Upper lobe of left lung (tissue), 6 donors: ENCODE data around the gene PRDM16. TPM values are rescaled to one million over a fixed set of nuclear protein-coding genes. Genes with fewer than 3 reads are reported as not detected.

Experiments
- ATAC-seq, 2 donors: fragments of 200-7000 bp; cut with Tn5 transposase; one replicate each; pipeline ENCODE4 v1.9.1; 2022; ENCODE audit warnings: mild to moderate bottlenecking in 2 of 2, moderate library complexity in 2 of 2; ENCODE audit not compliant: low FRiP score in 2 of 2
- DNase-seq, 2 donors: peaks; one replicate each; pipeline ENCODE4 v3.0.0-alpha.2; 2019 to 2020
- H3K27ac ChIP-seq, 4 donors: fragments of 200-600 bp; sonication (generic); one replicate each; pipeline ENCODE4 v1.5.1; 2016 to 2019
- H3K27me3 ChIP-seq, 4 donors: fragments of 200-600 bp; sonication (generic); one replicate each; pipeline ENCODE4 v1.5.1; 2017 to 2019
- H3K36me3 ChIP-seq, 4 donors: fragments of 200-600 bp; sonication (generic); one replicate each; pipeline ENCODE4 v1.5.1; 2016 to 2019
- H3K4me1 ChIP-seq, 4 donors: fragments of 200-600 bp; sonication (generic); one replicate each; pipeline ENCODE4 v1.5.1; 2018 to 2019
- H3K4me3 ChIP-seq, 4 donors: fragments of 200-600 bp; sonication (generic); one replicate each; pipeline ENCODE4 v1.5.1; 2017 to 2019; ENCODE audit warnings: mild to moderate bottlenecking in 2 of 4, moderate library complexity in 1 of 4
- H3K9me3 ChIP-seq, 4 donors: fragments of 200-600 bp; sonication (generic); one replicate each; pipeline ENCODE4 v1.5.1; 2018 to 2019
- EP300 ChIP-seq, 4 donors: sonication (generic); formaldehyde crosslinking; IDR thresholded peaks; one replicate each; pipeline ENCODE4 v1.5.1; 2017; ENCODE audit warnings: antibody characterized with exemption in 4 of 4, control low read depth in 2 of 4
- POLR2A ChIP-seq, 4 donors: fragments of 450-650 bp; IDR thresholded peaks; one replicate each; pipeline ENCODE4 v1.5.1; 2016 to 2017; ENCODE audit warnings: antibody characterized with exemption in 4 of 4, mild to moderate bottlenecking in 2 of 4
- POLR2AphosphoS5 ChIP-seq, 2 donors: sonication (generic); formaldehyde crosslinking; IDR thresholded peaks; one replicate each; pipeline ENCODE4 v1.5.1; 2017; ENCODE audit warnings: antibody characterized with exemption in 2 of 2
- WGBS, 2 donors: methylation state at CpG; one replicate each; pipeline ENCODE4 v1.1.5; 2017 to 2018; 5-methylcytosine and 5-hydroxymethylcytosine counted together
- total RNA-seq, 6 donors: library from RNA; depleted of rRNA in 4 of 6; stranded (reverse); fragments of >200 nt in 4 of 6; gene quantifications; one replicate each; pipeline versions ENCODE4 v1.1.0 to v1.2.1, GENCODE V29; 2016 to 2021
- TF ChIP-seq, protein P1 (sequence below), 6 experiments: fragments of 450-650 bp in 4 of 6; fragments of 200-600 bp in 2 of 6; sonication (generic) in 2 of 6; IDR thresholded peaks; one replicate each; pipeline ENCODE4 v1.5.1; 2016 to 2019; ENCODE audit warnings: antibody characterized with exemption in 6 of 6
- donor health status: DM: no; HTN: no; CAD: no; lungs with moderate emphysema.
- donor health status: DM: no; HTN: yes; CAD: no; lungs with severe emphysema.

PRDM16 gene
- total RNA-seq, 6 donors from 2014 or later = 12.3 to 54.5 (median 21.2) TPM

DNA sequence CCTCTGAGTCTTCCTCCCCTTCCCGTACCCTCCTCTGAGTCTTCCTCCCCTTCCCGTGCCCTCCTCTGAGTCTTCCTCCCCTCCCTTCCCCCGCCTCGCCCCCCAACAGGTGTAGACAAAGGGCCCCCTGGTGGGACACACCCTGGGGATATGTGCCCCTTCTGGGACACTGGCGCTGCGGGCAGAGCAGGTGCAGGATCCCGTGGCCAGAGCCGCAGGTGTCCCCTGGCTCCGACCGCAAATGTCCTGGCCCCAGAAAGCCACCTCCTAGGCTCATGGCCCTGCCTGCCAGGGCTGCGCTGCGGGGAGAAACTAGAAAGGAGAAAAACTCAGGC, 334.0 kb downstream of the PRDM16 start:
- no peaks in the 10 kb centered on the region for H3K27me3 ChIP-seq
- H3K4me3 ChIP-seq = no peak overlapping the region
- no peak for TF ChIP-seq POLR2A (IDR thresholded peaks at IDR 0.05)
- no peak for TF ChIP-seq EP300 (IDR thresholded peaks at IDR 0.05)
- TF ChIP-seq, protein P1, sequence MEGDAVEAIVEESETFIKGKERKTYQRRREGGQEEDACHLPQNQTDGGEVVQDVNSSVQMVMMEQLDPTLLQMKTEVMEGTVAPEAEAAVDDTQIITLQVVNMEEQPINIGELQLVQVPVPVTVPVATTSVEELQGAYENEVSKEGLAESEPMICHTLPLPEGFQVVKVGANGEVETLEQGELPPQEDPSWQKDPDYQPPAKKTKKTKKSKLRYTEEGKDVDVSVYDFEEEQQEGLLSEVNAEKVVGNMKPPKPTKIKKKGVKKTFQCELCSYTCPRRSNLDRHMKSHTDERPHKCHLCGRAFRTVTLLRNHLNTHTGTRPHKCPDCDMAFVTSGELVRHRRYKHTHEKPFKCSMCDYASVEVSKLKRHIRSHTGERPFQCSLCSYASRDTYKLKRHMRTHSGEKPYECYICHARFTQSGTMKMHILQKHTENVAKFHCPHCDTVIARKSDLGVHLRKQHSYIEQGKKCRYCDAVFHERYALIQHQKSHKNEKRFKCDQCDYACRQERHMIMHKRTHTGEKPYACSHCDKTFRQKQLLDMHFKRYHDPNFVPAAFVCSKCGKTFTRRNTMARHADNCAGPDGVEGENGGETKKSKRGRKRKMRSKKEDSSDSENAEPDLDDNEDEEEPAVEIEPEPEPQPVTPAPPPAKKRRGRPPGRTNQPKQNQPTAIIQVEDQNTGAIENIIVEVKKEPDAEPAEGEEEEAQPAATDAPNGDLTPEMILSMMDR (IDR thresholded peaks at IDR 0.05) = no peak
- TF ChIP-seq POLR2AphosphoS5 (IDR thresholded peaks at IDR 0.05) = no peak
- peaks cover 0 to 3% (median 0%) of the 10 kb centered on the region in 4 donors for H3K36me3 ChIP-seq
- H3K27ac ChIP-seq = no peak overlapping the region
- 81 to 82% methylated on average over 7 to 11 of the region's 12 CpGs for WGBS, 2 donors
- H3K4me1 ChIP-seq = peaks cover 0 to 10% (median 5%) of the 10 kb centered on the region in 4 donors
- peak in 1 of 2 donors; percentile 62 for DNase-seq
- H3K9me3 ChIP-seq = no peaks in the 10 kb centered on the region
- no peak for ATAC-seq

DNA sequence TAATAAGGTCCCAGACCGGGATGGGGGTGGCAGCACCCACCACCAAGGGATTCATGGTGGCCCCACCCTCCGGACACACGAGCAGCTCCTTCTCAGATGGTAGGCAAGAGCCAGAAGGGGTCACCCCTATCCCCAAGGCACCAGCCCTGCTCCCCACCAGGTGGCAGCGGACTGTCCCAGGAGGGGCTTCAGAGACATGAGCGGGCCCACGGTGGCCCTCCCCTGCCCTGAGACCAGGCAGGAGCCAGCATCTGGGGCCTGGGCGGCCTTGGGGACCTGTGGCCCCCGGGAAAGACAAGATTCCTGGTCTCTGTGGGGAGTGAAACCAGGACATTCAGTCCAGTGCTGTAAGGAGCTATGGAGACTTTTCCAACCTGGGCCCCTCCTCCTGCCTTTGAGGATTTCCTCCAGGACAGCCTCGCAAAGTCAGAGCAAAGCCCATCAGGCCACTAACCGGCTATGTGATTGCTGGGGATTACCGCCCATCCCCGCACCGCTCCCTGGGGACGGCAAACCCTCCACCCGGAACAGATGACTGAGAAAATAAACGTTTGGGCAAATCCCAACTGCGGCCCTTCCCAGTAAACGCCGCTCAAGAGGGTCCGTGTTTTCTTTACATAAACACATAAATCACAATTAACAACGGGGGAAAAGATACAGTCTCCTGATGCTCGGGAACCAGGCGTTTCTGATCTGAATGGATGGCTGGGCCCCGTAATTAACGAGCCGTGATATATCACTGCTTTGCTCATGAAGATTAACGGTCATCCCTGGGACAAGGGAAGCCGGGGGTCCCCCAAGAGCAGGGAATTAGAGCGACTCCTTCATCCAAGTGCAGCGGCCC, 334.6 kb downstream of the PRDM16 start:
- ATAC-seq (no peak), DNase-seq (peak in 1 of 2 donors; percentile 57)
- no peak overlapping the region for H3K27ac ChIP-seq
- H3K36me3 ChIP-seq = peaks cover 0 to 3% (median 0%) of the 10 kb centered on the region in 4 donors
- H3K4me1 ChIP-seq = peaks cover 0 to 10% (median 5%) of the 10 kb centered on the region in 4 donors
- WGBS, 2 donors = 69 to 71% methylated on average over 21 to 30 of the region's 30 CpGs
- H3K27me3 ChIP-seq = no peaks in the 10 kb centered on the region
- no peaks in the 10 kb centered on the region for H3K9me3 ChIP-seq
- H3K4me3 ChIP-seq = no peak overlapping the region
- TF ChIP-seq POLR2A (IDR thresholded peaks at IDR 0.05) = no peak
- TF ChIP-seq, protein P1 (IDR thresholded peaks at IDR 0.05) = no peak
- TF ChIP-seq EP300 (IDR thresholded peaks at IDR 0.05) = no peak
- no peak for TF ChIP-seq POLR2AphosphoS5 (IDR thresholded peaks at IDR 0.05)

DNA sequence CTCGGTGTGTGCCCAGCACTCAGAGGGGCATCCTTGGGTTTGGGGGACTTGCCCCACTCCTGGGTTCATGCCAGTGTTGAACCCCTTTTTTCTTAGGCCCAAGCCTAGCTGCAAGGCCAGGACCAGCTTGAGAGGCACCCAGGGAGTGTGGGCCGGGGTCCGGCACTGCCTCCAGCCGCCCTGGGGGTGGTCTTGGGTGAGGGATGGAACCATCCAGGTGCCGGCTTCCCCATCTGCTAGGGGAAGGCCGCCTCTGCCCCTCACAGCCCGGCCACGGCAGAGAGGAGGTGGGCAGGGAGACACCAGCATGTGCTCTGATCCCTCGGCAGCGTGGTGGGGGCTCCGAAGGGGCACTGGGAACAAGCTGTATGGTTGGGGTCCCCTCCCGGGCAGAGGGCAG, 335.3 kb downstream of the PRDM16 start:
- DNase-seq = peak in 1 of 2 donors; percentile 79
- H3K9me3 ChIP-seq = no peaks in the 10 kb centered on the region
- H3K27me3 ChIP-seq = no peaks in the 10 kb centered on the region
- ATAC-seq = no peak
- H3K36me3 ChIP-seq = peaks cover 0 to 3% (median 0%) of the 10 kb centered on the region in 4 donors
- TF ChIP-seq, protein P1 (IDR thresholded peaks at IDR 0.05) = no peak
- TF ChIP-seq POLR2AphosphoS5 (IDR thresholded peaks at IDR 0.05) (no peak), POLR2A (IDR thresholded peaks at IDR 0.05) (no peak), EP300 (IDR thresholded peaks at IDR 0.05) (no peak)
- no peak overlapping the region for H3K27ac ChIP-seq
- H3K4me3 ChIP-seq = no peak overlapping the region
- H3K4me1 ChIP-seq = peaks cover 0 to 10% (median 5%) of the 10 kb centered on the region in 4 donors
- 87% methylated on average over 6 to 12 of the region's 12 CpGs for WGBS, 2 donors

DNA sequence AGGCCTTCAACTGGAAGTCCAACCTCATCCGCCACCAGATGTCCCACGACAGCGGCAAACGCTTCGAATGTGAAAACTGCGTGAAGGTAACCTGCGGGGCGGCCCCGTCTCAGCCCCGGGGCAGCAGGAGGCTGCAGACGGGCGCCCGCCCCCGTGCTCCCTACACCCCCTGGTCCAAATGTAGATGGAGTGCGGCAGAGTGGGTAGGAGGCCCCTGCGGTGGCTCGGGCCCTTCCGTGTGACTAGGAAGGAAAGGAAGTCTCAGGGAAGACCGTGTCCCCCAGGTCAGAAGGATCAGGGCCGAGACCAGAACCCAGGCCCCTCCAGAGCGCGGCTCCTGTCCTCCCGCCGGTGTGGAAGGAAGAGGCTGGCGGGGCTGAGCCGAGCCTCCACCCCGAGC, 335.8 kb downstream of the PRDM16 start:
- Histone ChIP-seq H3K9me3 (no peaks in the 10 kb centered on the region), H3K36me3 (peaks cover 0 to 3% (median 0%) of the 10 kb centered on the region in 4 donors), H3K27ac (no peak overlapping the region), H3K4me1 (peaks cover 0 to 10% (median 5%) of the 10 kb centered on the region in 4 donors), H3K4me3 (no peak overlapping the region), H3K27me3 (no peaks in the 10 kb centered on the region)
- peak in 1 of 2 donors; percentile 71 for DNase-seq
- no peak for ATAC-seq
- WGBS, 2 donors = 90 to 96% methylated on average over 16 to 24 of the region's 27 CpGs
- TF ChIP-seq POLR2A (IDR thresholded peaks at IDR 0.05) (no peak), EP300 (IDR thresholded peaks at IDR 0.05) (no peak), POLR2AphosphoS5 (IDR thresholded peaks at IDR 0.05) (no peak)

DNA sequence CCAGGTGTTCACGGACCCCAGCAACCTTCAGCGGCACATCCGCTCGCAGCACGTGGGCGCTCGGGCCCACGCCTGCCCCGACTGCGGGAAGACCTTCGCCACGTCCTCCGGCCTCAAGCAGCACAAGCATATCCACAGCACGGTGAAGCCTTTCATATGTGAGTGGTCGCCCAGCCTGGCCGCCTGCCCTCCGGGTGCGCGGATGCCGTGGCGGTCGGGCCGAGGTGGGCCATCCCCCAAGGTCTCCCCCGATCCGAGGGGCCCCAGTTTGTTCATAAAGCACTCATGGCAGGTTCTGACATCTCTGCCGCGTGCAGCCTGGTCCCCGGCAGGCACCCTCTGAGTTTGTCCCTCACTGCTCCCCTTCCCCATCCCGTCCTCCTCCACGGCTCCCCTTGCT, 336.5 kb downstream of the PRDM16 start:
- H3K4me3 ChIP-seq = no peak overlapping the region
- WGBS, 2 donors = 89 to 94% methylated on average over 22 to 27 of the region's 30 CpGs
- TF ChIP-seq EP300 (IDR thresholded peaks at IDR 0.05) = no peak
- TF ChIP-seq POLR2AphosphoS5 (IDR thresholded peaks at IDR 0.05) = no peak
- TF ChIP-seq, protein P1 (IDR thresholded peaks at IDR 0.05) = no peak
- TF ChIP-seq POLR2A (IDR thresholded peaks at IDR 0.05) = no peak
- H3K27ac ChIP-seq = no peak overlapping the region
- H3K27me3 ChIP-seq = no peaks in the 10 kb centered on the region
- H3K4me1 ChIP-seq = peaks cover 0 to 10% (median 5%) of the 10 kb centered on the region in 4 donors
- DNase-seq = peak in 1 of 2 donors; percentile 77
- H3K36me3 ChIP-seq = peaks cover 0 to 3% (median 0%) of the 10 kb centered on the region in 4 donors
- H3K9me3 ChIP-seq = no peaks in the 10 kb centered on the region
- no peak for ATAC-seq
